ENCODE results near the gene PDE12. TPM values are rescaled to one million over a fixed set of nuclear protein-coding genes. Genes with fewer than 3 reads are reported as not detected.

Gene PDE12
- total RNA-seq, 1 experiment from 2014 or later = 23.0 TPM

DNA sequence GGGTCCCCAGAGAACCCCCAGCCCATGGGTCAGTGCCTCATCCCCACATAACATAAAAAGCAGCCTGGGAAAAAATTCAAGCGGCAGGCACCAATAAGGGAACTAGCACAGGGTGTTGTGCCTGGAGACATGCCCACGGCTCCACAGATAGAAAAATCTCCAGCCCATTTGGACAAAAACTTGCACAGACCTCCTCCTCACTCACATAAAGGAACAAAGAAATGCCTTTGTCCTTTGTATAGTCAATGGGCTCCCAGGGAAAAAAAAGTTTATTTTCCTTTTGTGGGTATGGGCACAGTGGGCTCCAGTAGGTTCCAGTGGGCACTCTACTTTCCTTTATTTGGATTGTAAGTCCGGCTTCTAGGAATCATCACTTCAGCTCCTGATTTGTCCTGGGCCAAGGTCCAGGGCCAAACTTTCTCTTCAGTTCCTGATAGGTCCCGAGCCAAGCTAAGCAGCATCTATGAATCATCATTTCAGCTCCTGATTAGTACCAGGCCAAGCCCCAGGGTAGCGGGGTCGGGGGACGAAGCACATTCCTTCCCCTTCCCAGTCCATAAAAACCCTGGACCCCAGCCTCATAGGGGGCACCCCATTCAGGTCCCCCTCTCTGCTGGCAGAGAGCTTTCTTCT lies 10.3 kb upstream of the PDE12 start:
- no TSS peak for BruUV-seq (replicated peaks)
- Mint-ChIP-seq H3K36me3 (ENCODE audit: insufficient read depth, unreplicated experiment) (no peaks in the 10 kb centered on the region), H3K9me3 (ENCODE audit: unreplicated experiment) (no peaks in the 10 kb centered on the region), H3K27ac (ENCODE audit: low read depth, unreplicated experiment) (no peak overlapping the region), H3K4me1 (ENCODE audit: insufficient read depth, unreplicated experiment) (no peaks in the 10 kb centered on the region), H3K4me3 (ENCODE audit: unreplicated experiment) (no peak overlapping the region), H3K27me3 (ENCODE audit: insufficient read depth, unreplicated experiment) (no peaks in the 10 kb centered on the region)
- no peak for DNase-seq (ENCODE audit: unreplicated experiment)
- ChIA-PET POLR2A (interaction anchor here (0.6 to 3.0 kb wide), 4 partner anchors 10 to 103 kb away, joined by 3 to 20 read pairs (median 3); partner anchors contain the start of gene PDE12), CTCF (interaction anchor here (0.6 to 1.9 kb wide), 4 partner anchors 9 to 149 kb away, joined by 3 to 4 read pairs (median 4); no protein-coding TSS in a partner anchor)
- TF ChIP-seq, protein P1, sequence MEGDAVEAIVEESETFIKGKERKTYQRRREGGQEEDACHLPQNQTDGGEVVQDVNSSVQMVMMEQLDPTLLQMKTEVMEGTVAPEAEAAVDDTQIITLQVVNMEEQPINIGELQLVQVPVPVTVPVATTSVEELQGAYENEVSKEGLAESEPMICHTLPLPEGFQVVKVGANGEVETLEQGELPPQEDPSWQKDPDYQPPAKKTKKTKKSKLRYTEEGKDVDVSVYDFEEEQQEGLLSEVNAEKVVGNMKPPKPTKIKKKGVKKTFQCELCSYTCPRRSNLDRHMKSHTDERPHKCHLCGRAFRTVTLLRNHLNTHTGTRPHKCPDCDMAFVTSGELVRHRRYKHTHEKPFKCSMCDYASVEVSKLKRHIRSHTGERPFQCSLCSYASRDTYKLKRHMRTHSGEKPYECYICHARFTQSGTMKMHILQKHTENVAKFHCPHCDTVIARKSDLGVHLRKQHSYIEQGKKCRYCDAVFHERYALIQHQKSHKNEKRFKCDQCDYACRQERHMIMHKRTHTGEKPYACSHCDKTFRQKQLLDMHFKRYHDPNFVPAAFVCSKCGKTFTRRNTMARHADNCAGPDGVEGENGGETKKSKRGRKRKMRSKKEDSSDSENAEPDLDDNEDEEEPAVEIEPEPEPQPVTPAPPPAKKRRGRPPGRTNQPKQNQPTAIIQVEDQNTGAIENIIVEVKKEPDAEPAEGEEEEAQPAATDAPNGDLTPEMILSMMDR (IDR thresholded peaks at IDR 0.05; ENCODE audit: unreplicated experiment) = no peak
- intact Hi-C loops (cut with micrococcal nuclease) = no loop called here

DNA sequence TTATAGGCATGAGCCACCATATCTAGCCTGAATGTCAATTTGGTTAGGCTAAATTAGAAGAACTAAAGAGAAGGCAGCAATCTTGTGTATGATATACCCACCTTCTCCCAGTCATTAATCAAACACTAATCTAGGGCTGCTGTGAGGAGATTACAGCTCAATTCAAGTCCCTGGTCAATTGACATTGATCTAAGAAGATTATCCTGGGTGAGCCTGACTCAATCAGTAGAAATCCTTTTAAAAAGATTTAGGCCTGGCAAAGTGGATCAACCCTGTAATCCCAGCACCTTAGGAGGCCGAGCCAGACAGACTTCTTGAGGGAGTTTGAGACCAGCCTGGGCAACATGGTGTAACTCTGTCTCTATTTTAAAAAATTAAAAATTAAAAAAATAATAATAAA lies 9.5 kb upstream of the PDE12 start:
- no peak for DNase-seq (ENCODE audit: unreplicated experiment)
- TF ChIP-seq, protein P1 (IDR thresholded peaks at IDR 0.05; ENCODE audit: unreplicated experiment) = no peak
- ChIA-PET CTCF (interaction anchor here (0.7 to 1.9 kb wide), 2 partner anchors 150 to 843 kb away, joined by 4 read pairs; no protein-coding TSS in a partner anchor), POLR2A (interaction anchor here (1.2 to 3.0 kb wide), 2 partner anchors 9 to 104 kb away, joined by 3 to 20 read pairs; partner anchors contain the start of gene PDE12)
- H3K9me3 Mint-ChIP-seq (ENCODE audit: unreplicated experiment) = no peaks in the 10 kb centered on the region
- H3K27ac Mint-ChIP-seq (ENCODE audit: low read depth, unreplicated experiment) = no peak overlapping the region
- no peaks in the 10 kb centered on the region for H3K36me3 Mint-ChIP-seq (ENCODE audit: insufficient read depth, unreplicated experiment)
- intact Hi-C loops (cut with micrococcal nuclease) = no loop called here
- H3K4me1 Mint-ChIP-seq (ENCODE audit: insufficient read depth, unreplicated experiment) = no peaks in the 10 kb centered on the region
- BruUV-seq (replicated peaks) = no TSS peak
- no peak overlapping the region for H3K4me3 Mint-ChIP-seq (ENCODE audit: unreplicated experiment)
- no peaks in the 10 kb centered on the region for H3K27me3 Mint-ChIP-seq (ENCODE audit: insufficient read depth, unreplicated experiment)

DNA sequence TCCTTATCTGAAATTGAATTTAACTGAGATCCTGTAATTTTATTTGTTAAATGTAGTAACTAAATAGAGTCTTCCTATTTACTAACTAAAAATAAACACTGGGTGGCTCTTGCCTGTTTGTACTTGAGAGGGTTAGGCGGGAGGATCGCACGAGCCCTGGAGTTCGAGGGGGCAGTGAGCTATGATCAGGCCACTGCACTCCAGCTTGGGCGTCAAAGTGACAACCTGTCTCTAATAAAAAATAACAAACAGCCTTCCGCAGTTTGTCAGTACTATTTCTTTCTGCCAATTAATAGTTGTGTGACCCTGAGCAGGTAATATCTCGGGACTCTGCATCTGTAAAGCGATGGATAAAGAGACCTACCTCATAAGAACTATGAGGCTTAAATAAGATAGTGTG lies 768 bp upstream of the PDE12 start:
- CTCF ChIA-PET = interaction anchor here (0.5 to 2.0 kb wide), 3 partner anchors 10 to 301 kb away, joined by 3 to 6 read pairs (median 4); partner anchors contain the start of gene ARF4
- TF ChIP-seq, protein P1 (IDR thresholded peaks at IDR 0.05; ENCODE audit: unreplicated experiment) = no peak
- no peak for DNase-seq (ENCODE audit: unreplicated experiment)
- peak overlapping the region; percentile 63 for H3K4me3 Mint-ChIP-seq (ENCODE audit: unreplicated experiment)
- H3K36me3 Mint-ChIP-seq (ENCODE audit: insufficient read depth, unreplicated experiment) = peaks cover 29% of the 10 kb centered on the region
- no peaks in the 10 kb centered on the region for H3K27me3 Mint-ChIP-seq (ENCODE audit: insufficient read depth, unreplicated experiment)
- H3K27ac Mint-ChIP-seq (ENCODE audit: low read depth, unreplicated experiment) = peak overlapping the region; percentile 96
- BruUV-seq (replicated peaks) = TSS peak; percentile 92
- POLR2A ChIA-PET = interaction anchor here (0.7 to 8.3 kb wide), 15 partner anchors 10 to 873 kb away, joined by 3 to 153 read pairs (median 6); partner anchors contain the start of genes APPL1, ARF4 and DNAH12
- peaks cover 12% of the 10 kb centered on the region for H3K4me1 Mint-ChIP-seq (ENCODE audit: insufficient read depth, unreplicated experiment)
- H3K9me3 Mint-ChIP-seq (ENCODE audit: unreplicated experiment) = no peaks in the 10 kb centered on the region
- intact Hi-C loops (cut with micrococcal nuclease) = loop anchor here (5.0 kb wide), 1 partner anchor 42 kb away; the partner anchor contains the start of gene ARF4

DNA sequence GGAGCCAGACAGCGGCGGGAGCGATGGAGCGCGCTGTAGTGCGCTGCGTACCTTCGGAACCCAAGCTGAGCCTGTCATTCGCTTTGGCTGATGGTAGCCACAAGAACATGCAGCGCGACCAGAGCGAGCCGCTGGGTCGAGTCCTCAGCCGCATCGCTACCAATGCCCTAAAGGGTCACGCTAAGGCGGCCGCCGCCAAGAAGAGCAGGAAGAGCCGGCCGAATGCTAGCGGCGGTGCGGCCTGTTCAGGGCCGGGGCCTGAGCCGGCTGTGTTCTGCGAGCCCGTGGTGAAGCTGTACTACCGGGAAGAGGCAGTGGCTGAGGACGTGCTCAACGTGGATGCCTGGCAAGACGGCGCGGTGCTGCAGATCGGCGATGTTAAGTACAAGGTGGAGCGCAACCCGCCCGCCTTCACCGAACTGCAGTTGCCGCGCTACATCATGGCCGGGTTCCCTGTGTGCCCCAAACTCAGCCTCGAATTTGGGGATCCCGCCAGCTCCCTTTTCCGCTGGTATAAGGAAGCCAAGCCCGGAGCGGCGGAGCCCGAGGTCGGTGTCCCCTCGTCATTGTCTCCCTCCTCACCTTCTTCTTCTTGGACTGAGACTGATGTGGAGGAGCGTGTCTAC lies 498 bp downstream of the PDE12 start:
- POLR2A ChIA-PET = interaction anchor here (0.5 to 8.3 kb wide), 31 partner anchors 9 to 874 kb away, joined by 3 to 153 read pairs (median 4); partner anchors contain the start of genes APPL1, ARF4, DNAH12 and SPATA12
- no peak for DNase-seq (ENCODE audit: unreplicated experiment)
- Mint-ChIP-seq H3K9me3 (ENCODE audit: unreplicated experiment) (no peaks in the 10 kb centered on the region), H3K27ac (ENCODE audit: low read depth, unreplicated experiment) (peak overlapping the region; percentile 96), H3K27me3 (ENCODE audit: insufficient read depth, unreplicated experiment) (no peaks in the 10 kb centered on the region), H3K4me3 (ENCODE audit: unreplicated experiment) (peak overlapping the region; percentile 63), H3K4me1 (ENCODE audit: insufficient read depth, unreplicated experiment) (peaks cover 12% of the 10 kb centered on the region), H3K36me3 (ENCODE audit: insufficient read depth, unreplicated experiment) (peaks cover 40% of the 10 kb centered on the region)
- TSS peak; percentile 36 for BruUV-seq (replicated peaks)
- TF ChIP-seq, protein P1 (IDR thresholded peaks at IDR 0.05; ENCODE audit: unreplicated experiment) = no peak
- intact Hi-C loops (cut with micrococcal nuclease) = loop anchor here (2.0 to 5.0 kb wide), 2 partner anchors 41 to 160 kb away; partner anchors contain the start of gene ARF4
- CTCF ChIA-PET = interaction anchor here (0.8 to 2.0 kb wide), 3 partner anchors 37 to 43 kb away, joined by 3 to 6 read pairs (median 3); partner anchors contain the start of gene ARF4

All from MCF 10A (cell line).